ENCODE measurements around the gene NUP37.
"Not testable (repeated sequence)": the region's sequence is repeated elsewhere in the genome, so short reads cannot be mapped to it uniquely, and the experiment has no call there.

NUP37 gene, protein sequence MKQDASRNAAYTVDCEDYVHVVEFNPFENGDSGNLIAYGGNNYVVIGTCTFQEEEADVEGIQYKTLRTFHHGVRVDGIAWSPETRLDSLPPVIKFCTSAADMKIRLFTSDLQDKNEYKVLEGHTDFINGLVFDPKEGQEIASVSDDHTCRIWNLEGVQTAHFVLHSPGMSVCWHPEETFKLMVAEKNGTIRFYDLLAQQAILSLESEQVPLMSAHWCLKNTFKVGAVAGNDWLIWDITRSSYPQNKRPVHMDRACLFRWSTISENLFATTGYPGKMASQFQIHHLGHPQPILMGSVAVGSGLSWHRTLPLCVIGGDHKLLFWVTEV

GRCh38 chr12:102119674-102120563, at the start of gene NUP37, which contains the start of gene PARPBP:
TSS of gene NUP37 (minus strand) at chr12:102120114. CDS start at chr12:102118518, 1,596 bp downstream.
TSS of gene PARPBP (plus strand) at chr12:102120183. CDS start at chr12:102123889, 3,706 bp downstream.
- peak; percentile 82 for DNase-seq (ENCODE audit: low spot score)

DNA sequence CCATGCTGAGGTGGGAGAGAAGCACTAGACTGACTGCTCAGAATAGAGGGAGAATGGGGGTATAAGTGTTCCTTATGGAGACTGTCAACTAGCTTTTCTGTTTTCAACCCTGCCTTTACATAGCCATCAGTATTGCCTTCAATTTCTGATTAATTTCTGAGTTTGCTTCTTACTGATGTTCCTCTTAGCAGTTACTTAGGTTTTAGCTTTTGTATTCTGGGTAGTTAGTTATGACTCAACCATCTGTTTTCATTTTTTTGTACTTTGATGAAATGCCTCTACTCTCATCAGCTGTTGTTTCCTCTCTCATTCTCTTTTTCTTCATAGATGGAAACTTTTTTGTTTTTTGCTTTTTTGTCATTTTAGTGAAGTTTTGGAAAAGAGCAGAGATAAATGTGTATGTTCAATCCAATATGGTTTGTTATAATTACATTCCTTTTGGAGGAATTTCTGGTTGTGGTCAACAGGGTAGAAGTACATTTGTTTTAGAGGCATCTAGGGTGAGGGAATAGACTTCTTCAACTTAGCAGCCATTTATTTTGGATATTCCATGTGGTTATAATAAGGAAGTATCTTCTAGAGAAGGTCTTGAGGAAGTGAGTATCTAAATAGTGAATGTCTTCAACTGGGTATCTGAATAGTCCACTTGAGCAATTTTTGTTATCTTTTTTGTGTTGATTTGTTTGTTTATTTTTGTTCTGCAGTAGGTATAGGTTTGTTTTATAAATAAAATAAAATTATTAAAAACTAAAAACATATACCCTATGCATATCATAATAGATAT, 48.1 kb upstream of the NUP37 start:
- no peak for DNase-seq (ENCODE audit: low spot score)

DNA sequence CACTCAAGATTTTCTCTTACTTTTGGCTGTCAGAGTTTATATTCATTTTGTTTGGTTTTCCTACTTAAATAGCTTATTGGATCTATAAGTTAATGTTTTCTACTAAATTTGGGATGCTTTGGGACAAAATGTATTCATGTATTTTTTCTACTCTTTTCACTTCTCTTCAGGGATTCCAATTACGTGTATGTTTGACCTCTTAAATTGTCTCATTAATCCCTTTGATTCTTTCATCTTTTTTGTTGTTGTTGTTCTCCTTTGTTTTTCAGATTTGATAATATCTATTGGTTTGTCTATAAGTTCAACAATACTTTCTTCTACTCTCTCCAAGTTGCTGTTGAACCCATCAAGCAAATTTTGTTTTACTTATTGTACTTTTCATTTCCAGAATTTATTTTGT, 43.5 kb upstream of the NUP37 start:
- no peak for DNase-seq (ENCODE audit: low spot score)

GRCh38 chr12:102155206-102155605, 35.3 kb upstream of the NUP37 start:
- DNase-seq (ENCODE audit: low spot score) = not testable (repeated sequence)

DNA sequence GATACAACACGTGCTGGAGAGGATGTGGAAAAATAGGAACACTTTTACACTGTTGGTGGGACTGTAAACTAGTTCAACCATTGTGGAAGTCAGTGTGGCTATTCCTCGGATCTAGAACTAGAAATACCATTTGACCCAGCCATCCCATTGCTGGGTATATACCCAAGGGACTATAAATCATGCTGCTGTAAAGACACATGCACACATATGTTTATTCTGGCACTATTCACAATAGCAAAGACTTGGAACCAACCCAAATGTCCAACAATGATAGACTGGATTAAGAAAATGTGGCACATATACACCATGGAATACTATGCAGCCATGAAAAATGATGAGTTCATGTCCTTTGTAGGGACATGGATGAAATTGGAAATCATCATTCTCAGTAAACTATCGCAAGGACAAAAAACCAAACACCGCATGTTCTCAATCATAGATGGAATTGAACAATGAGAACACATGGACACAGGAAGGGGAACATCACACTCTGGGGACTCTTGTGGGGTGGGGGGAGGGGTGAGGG, 27.2 kb upstream of the NUP37 start:
- not testable (repeated sequence) for DNase-seq (ENCODE audit: low spot score)

GRCh38 chr12:102144221-102144620, 24.3 kb upstream of the NUP37 start:
- DNase-seq (ENCODE audit: low spot score) = no peak

- DNase-seq (ENCODE audit: low spot score) = not testable (repeated sequence)
Measured at GRCh38 chr12:102142866-102143373, 23.0 kb upstream of the NUP37 start.

- DNase-seq (ENCODE audit: low spot score) = not testable (repeated sequence)
Measured at GRCh38 chr12:102137619-102138018, 17.7 kb upstream of the NUP37 start.

DNA sequence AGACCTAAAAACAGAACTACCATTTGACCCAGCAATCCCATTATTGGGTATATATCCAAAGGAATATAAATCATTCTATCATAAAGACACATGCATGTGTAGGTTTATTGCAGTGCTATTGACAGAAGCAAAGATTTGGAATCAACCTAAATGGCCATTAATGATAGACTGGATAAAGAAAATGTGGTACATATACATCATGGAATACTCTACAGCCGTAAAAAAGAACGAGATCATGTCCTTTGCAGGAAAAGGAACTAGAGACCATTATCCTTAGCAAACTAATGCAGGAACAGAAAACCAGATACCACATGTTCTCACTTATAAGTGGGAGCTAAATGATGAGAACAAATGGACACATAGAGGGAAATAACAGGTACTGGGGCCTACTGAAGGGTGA, 11.5 kb upstream of the NUP37 start:
- DNase-seq (ENCODE audit: low spot score) = not testable (repeated sequence)

DNA sequence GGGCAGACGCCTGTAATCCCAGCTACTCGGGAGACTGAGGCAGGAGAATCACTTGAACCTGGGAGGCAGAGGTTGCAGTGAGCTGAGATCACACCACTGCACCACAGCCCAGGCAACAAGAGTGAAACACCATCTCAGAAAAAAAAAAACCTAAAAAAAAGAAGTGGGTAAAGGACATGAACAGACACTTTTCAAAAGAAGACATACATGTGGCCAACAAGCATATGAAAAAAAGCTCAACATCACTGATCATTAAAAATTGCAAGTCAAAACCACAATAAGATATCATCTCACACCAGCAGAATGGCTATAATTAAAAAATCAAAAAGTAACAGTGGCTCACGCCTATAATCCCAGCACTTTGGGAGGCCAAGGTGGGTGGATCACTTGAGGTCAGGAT, 10.8 kb upstream of the NUP37 start:
- not testable (repeated sequence) for DNase-seq (ENCODE audit: low spot score)

GRCh38 chr12:102121328-102121727, 1.4 kb upstream of the NUP37 start:
- DNase-seq (ENCODE audit: low spot score) = not testable (repeated sequence)

DNA sequence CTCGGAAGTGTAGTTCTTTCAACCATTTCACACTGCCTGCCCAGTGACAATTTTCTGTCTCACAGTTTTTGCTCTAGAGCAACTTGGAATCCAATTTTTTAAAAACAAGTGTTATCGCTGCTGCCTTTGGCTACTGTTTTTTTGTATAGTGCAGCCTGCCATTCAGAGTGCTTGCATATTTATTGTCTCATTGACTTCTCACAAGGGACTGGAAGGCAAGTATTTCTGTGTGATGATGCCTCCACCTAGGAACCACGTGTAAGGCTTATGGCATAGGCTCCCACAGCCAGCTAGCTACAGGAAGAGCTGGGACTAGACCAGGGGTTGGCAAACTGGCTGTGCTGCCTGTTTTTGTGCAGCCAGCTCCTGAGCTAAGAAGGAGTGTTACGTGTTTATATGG, 972 bp upstream of the NUP37 start:
- no peak for DNase-seq (ENCODE audit: low spot score)

DNA sequence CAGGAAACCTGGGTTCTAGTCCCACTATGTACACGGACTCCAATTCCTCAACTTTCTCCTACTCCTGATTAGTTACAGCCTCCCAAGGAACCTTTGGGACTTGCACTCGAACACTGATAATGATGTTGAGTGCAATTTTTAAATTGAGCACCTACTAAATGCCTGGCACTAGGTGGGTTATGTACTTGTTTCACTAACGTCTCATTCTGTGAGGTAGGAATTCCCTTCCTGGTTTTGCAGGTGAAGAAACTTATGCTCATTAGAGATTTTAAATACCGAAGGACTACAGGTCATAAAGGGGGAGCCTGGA, 605 bp upstream of the NUP37 start:
- DNase-seq (ENCODE audit: low spot score) = no peak

- DNase-seq (ENCODE audit: low spot score) = no peak
Measured at GRCh38 chr12:102118874-102119273, 1.0 kb downstream of the NUP37 start.

GRCh38 chr12:102116392-102116791, 3.5 kb downstream of the NUP37 start:
- DNase-seq (ENCODE audit: low spot score) = no peak

DNA sequence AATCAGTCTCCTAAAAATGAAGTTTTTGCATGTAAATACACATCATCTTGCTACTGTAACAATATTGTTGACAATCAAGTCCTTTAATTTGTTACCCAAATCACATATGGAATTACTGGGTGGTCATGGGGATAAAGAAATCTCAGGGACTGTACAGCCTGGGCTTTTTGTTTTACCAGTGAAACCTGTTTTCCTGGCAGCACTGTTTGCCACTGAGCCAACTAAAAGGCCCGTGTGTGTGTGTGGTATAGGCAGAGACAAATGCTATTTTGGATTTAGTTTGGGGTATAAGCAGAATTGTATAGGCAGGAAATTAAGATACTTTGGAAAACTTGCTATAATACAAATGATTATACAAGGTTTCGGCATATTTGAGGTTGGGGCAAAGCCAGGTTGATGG, 5.7 kb downstream of the NUP37 start:
- no peak for DNase-seq (ENCODE audit: low spot score)

- no peak for DNase-seq (ENCODE audit: low spot score)
Measured at GRCh38 chr12:102110782-102111181, 9.1 kb downstream of the NUP37 start.

- DNase-seq (ENCODE audit: low spot score) = no peak
Measured at GRCh38 chr12:102107970-102108369, 11.9 kb downstream of the NUP37 start.

- no peak for DNase-seq (ENCODE audit: low spot score)
Measured at GRCh38 chr12:102106905-102107304, 13.0 kb downstream of the NUP37 start.

GRCh38 chr12:102096855-102097254, 23.1 kb downstream of the NUP37 start:
- no peak for DNase-seq (ENCODE audit: low spot score)

DNA sequence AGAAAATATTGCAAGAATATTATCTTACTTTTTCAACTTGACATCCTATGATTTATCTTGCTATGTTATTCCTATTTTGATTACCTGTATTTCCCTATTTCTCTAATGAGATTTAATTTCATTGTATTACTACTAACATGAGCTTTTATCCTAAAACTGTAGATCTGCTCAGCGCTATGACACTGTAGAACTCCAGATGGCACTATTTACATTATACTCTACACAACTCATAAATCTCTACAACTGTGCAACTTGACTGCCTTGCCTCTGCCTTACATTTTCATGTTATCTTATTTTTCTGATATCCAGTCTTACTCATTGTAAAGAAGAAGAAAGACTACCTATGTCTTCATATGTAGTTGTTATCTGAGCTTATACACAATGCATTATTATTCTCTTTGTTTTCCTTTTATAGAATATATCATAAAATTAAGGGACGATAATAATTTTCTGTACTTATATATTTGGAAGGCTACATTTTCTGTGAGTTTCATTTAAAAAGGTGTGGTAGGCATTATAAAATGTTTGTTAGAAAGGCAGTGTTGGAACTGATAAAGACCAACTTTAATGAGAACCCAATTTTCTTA, 24.1 kb downstream of the NUP37 start:
- no peak for DNase-seq (ENCODE audit: low spot score)

DNA sequence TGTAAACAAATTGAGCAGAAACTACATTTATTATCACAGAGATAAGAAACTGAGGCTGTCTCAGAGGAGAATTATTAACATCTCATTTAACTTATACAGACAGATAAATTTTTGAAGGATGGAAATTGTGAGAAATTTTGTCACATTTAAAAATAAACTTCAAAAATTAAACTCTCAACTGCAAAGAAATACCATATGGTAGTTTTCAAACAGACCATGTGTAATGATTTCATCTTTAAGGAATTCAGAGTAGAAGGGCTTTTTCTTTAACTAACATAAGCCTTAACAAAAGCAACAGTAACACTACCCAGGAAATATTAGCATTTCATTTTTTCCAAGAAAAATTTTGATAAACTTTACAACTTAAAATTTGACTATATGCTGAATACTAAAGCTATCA, 26.6 kb downstream of the NUP37 start:
- no peak for DNase-seq (ENCODE audit: low spot score)

Data from globus pallidus (tissue), 1 donor.